RWPE1 (cell line): Measurements from ENCODE around the gene TTC3.

Experiments used
- CTCF ChIA-PET: fragments of 350-600 bp; sonication (Branson Sonifier 250); formaldehyde crosslinking; extraction: SDS; loops from one replicate; lab custom pipeline; 2021; lab: Yijun Ruan, JAX
- POLR2A ChIA-PET: fragments of 400-600 bp; formaldehyde crosslinking; extraction: SDS; loops from one replicate; lab custom pipeline; 2020; ENCODE audit warnings: antibody characterized with exemption; ENCODE audit not compliant: low non-redundant PET; lab: Yijun Ruan, JAX
- DNase-seq: peaks from one replicate; pipeline ENCODE4 v3.0.0; 2012; ENCODE audit warnings: low spot score
- H3K27ac ChIP-seq: fragments of 450-650 bp; 2 replicates; pipeline ENCODE4 v1.5.1; 2017
- CTCF ChIP-seq: fragments of 450-650 bp; conservative IDR thresholded peaks from 2 replicates; pipeline ENCODE4 v1.5.1; 2017; ENCODE audit warnings: low read depth, mild to moderate bottlenecking

TTC3 gene

GRCh38 chr21:37199057-37199924 lies 126.2 kb downstream of the TTC3 start:
- POLR2A ChIA-PET: no interaction called here
- peak overlapping the region; percentile 12; the same call in 1 of the 2 replicates for H3K27ac ChIP-seq
- DNase-seq: peak; percentile 41
- CTCF ChIA-PET: interaction anchor here (0.6 kb wide), 1 partner anchor 789 kb away, joined by 3 read pairs; no protein-coding TSS in a partner anchor
- no peak for TF ChIP-seq CTCF

GRCh38 chr21:37200641-37201480 lies 127.8 kb downstream of the TTC3 start:
- CTCF ChIA-PET: interaction anchor here (0.6 to 0.9 kb wide), 2 partner anchors 20 to 42 kb away, joined by 3 read pairs; no protein-coding TSS in a partner anchor
- POLR2A ChIA-PET: no interaction called here
- TF ChIP-seq CTCF: no peak
- no peak for DNase-seq
- H3K27ac ChIP-seq: no peak overlapping the region

GRCh38 chr21:37202221-37203110 lies 129.4 kb downstream of the TTC3 start:
- H3K27ac ChIP-seq: no peak overlapping the region
- TF ChIP-seq CTCF: no peak
- ChIA-PET CTCF (interaction anchor here (0.5 kb wide), 1 partner anchor 12 kb away, joined by 3 read pairs; no protein-coding TSS in a partner anchor), POLR2A (no interaction called here)
- no peak for DNase-seq

- ChIA-PET CTCF (no interaction called here), POLR2A (no interaction called here)
- no peak for DNase-seq
- TF ChIP-seq CTCF: no peak
- H3K27ac ChIP-seq: no peak overlapping the region
Measured at GRCh38 chr21:37204580-37204979, 131.5 kb downstream of the TTC3 start.

GRCh38 chr21:37206496-37206895 lies 133.4 kb downstream of the TTC3 start:
- TF ChIP-seq CTCF: no peak
- CTCF ChIA-PET: interaction anchor here (0.7 kb wide), 1 partner anchor 13 kb away, joined by 4 read pairs; no protein-coding TSS in a partner anchor
- POLR2A ChIA-PET: no interaction called here
- H3K27ac ChIP-seq: no peak overlapping the region
- no peak for DNase-seq
